Nephron (organoid): ENCODE measurements around the gene METTL8.
A peak's percentile ranks its signal among the peaks of the same experiment; 100 is the strongest.

Experiments used
- H3K27ac Mint-ChIP-seq, 3 experiments: 2 replicates each; pipeline ENCODE4 v1.8.0; 2020; ENCODE audit warnings: mixed read lengths in 3 of 3, mild to moderate bottlenecking in 2 of 3, moderate library complexity in 1 of 3
- H3K27me3 Mint-ChIP-seq: 2 replicates; pipeline ENCODE4 v1.8.0; 2021; ENCODE audit warnings: low read depth, mild to moderate bottlenecking, moderate library complexity, mixed read lengths
- H3K36me3 Mint-ChIP-seq: 2 replicates; pipeline ENCODE4 v1.8.0; 2020; ENCODE audit warnings: low read depth, mixed read lengths
- H3K4me1 Mint-ChIP-seq: 2 replicates; pipeline ENCODE4 v1.8.0; 2020; ENCODE audit warnings: mixed read lengths
- H3K4me3 Mint-ChIP-seq, 3 experiments: 2 replicates each; pipeline ENCODE4 v1.8.0; 2020; ENCODE audit warnings: mild to moderate bottlenecking in 3 of 3, mixed read lengths in 3 of 3, moderate library complexity in 2 of 3
- H3K9me3 Mint-ChIP-seq: 2 replicates; pipeline ENCODE4 v1.8.0; 2020; ENCODE audit warnings: mixed read lengths
- TF ChIP-seq, protein P1 (sequence below), 3 experiments: fragments of 200-600 bp; sonication (generic); IDR thresholded peaks; one replicate each; pipeline ENCODE4 v1.5.0; 2021; ENCODE audit warnings: antibody characterized with exemption in 3 of 3; ENCODE audit not compliant: unreplicated experiment in 3 of 3

METTL8 gene

DNA sequence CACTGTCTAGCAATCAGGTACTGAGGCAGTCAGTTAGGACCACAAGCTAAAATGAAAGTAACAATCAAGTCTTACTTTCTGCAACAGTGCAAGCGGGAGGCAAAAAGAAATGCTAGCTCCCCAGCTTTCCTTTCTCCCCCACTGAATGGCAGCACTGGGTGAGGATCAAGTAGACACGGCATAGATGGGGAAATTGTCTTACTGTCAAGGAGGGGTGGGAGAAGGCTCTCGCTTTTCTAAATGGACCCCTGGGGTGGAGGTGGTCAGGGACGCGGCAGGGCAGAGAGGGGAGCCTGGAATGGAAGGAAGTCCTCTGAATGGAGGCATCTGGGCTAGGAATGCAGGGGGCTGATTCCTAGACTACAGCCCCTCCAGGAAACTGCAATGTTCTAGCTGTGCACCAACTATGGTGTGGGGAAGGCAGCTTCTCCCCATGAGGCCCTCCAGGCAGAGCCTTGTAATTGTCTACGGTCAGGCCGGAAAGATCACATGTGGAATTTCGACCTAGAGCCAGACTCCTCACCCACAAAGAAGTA lies 24.3 kb downstream of the METTL8 start:
- no peaks in the 10 kb centered on the region for H3K36me3 Mint-ChIP-seq
- H3K4me1 Mint-ChIP-seq: peaks cover 9% of the 10 kb centered on the region
- no peaks in the 10 kb centered on the region for H3K9me3 Mint-ChIP-seq
- H3K4me3 Mint-ChIP-seq: peak overlapping the region; percentile 46 to 63 (median 59)
- TF ChIP-seq, protein P1, sequence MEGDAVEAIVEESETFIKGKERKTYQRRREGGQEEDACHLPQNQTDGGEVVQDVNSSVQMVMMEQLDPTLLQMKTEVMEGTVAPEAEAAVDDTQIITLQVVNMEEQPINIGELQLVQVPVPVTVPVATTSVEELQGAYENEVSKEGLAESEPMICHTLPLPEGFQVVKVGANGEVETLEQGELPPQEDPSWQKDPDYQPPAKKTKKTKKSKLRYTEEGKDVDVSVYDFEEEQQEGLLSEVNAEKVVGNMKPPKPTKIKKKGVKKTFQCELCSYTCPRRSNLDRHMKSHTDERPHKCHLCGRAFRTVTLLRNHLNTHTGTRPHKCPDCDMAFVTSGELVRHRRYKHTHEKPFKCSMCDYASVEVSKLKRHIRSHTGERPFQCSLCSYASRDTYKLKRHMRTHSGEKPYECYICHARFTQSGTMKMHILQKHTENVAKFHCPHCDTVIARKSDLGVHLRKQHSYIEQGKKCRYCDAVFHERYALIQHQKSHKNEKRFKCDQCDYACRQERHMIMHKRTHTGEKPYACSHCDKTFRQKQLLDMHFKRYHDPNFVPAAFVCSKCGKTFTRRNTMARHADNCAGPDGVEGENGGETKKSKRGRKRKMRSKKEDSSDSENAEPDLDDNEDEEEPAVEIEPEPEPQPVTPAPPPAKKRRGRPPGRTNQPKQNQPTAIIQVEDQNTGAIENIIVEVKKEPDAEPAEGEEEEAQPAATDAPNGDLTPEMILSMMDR (IDR thresholded peaks at IDR 0.05; ENCODE audit: unreplicated experiment in 3 of 3): no peak
- H3K27ac Mint-ChIP-seq: peak overlapping the region in 2 of 3 experiments; percentile 48 to 62
- H3K27me3 Mint-ChIP-seq: no peaks in the 10 kb centered on the region

DNA sequence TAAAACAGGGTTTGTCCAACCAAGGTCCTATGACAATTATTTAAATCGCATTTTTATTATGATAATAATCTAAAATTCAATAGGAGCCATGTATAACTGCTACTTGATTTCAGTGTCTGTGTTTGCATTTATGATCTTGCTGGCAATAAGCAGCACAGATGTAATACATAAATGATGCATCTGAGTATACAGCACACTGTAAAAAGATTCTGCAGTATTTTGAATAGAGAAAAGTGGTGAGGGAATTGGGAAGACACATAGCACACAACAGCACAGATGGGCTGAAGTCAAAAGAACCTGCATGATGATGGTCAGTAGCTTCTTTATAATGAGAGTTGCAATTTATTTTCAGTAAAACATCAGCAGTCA lies 26.1 kb downstream of the METTL8 start:
- Mint-ChIP-seq H3K4me3 (no peak overlapping the region), H3K9me3 (no peaks in the 10 kb centered on the region)

DNA sequence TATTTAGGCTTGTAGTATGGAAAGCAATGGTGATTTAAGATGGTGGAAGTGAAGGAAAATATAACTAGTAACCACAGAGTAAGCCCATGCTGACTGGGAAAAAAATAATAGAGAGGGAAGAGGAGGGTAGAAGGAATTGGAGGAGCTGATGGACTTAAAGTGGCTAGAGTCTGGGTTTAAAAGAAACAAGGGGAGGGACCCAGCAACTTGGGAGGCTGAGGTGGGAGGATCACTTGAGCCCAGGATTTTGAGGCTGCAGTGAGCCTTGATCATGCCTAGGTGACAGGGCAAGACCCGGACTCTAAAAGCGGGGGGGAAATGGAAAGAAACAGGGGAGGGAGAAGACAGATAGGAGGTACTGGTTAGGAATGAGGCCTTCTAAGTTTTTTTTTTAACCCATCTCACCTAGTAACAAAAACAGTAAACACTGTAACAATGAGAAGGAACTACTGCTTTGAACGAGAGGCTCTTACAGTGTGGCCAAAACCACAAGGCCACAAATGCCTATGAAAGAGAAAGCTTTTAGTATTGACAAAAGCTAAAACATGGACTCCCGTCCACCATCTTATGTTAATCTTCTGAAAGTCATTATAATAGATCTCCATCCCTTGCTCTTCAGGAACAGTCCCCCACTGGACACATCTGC lies 26.6 kb downstream of the METTL8 start:
- peaks cover 9% of the 10 kb centered on the region for H3K4me1 Mint-ChIP-seq
- peaks cover 4% of the 10 kb centered on the region for H3K36me3 Mint-ChIP-seq
- no peaks in the 10 kb centered on the region for H3K27me3 Mint-ChIP-seq
- peaks cover 1% of the 10 kb centered on the region for H3K9me3 Mint-ChIP-seq
- H3K4me3 Mint-ChIP-seq: no peak overlapping the region
- H3K27ac Mint-ChIP-seq: no peak overlapping the region
- TF ChIP-seq, protein P1 (IDR thresholded peaks at IDR 0.05; ENCODE audit: unreplicated experiment in 3 of 3): no peak

More for the DNA sequence above, 26.1 kb downstream of the METTL8 start:
- H3K27me3 Mint-ChIP-seq: no peaks in the 10 kb centered on the region
- peaks cover 9% of the 10 kb centered on the region for H3K4me1 Mint-ChIP-seq
- TF ChIP-seq, protein P1 (IDR thresholded peaks at IDR 0.05; ENCODE audit: unreplicated experiment in 3 of 3): no peak
- H3K36me3 Mint-ChIP-seq: peaks cover 3% of the 10 kb centered on the region
- no peak overlapping the region for H3K27ac Mint-ChIP-seq

GRCh38 chr2:171406044-171406443 lies 27.7 kb downstream of the METTL8 start:
- Mint-ChIP-seq H3K27ac (no peak overlapping the region), H3K4me1 (peaks cover 9% of the 10 kb centered on the region), H3K4me3 (no peak overlapping the region), H3K9me3 (peaks cover 10% of the 10 kb centered on the region), H3K36me3 (peaks cover 12% of the 10 kb centered on the region), H3K27me3 (no peaks in the 10 kb centered on the region)
- TF ChIP-seq, protein P1 (IDR thresholded peaks at IDR 0.05; ENCODE audit: unreplicated experiment in 3 of 3): no peak

- Mint-ChIP-seq H3K27ac (no peak overlapping the region), H3K27me3 (no peaks in the 10 kb centered on the region), H3K9me3 (peaks cover 12% of the 10 kb centered on the region), H3K4me1 (peaks cover 8% of the 10 kb centered on the region), H3K36me3 (peaks cover 12% of the 10 kb centered on the region), H3K4me3 (no peak overlapping the region)
- TF ChIP-seq, protein P1 (IDR thresholded peaks at IDR 0.05; ENCODE audit: unreplicated experiment in 3 of 3): no peak
Observed at GRCh38 chr2:171405546-171405945, 28.2 kb downstream of the METTL8 start.

DNA sequence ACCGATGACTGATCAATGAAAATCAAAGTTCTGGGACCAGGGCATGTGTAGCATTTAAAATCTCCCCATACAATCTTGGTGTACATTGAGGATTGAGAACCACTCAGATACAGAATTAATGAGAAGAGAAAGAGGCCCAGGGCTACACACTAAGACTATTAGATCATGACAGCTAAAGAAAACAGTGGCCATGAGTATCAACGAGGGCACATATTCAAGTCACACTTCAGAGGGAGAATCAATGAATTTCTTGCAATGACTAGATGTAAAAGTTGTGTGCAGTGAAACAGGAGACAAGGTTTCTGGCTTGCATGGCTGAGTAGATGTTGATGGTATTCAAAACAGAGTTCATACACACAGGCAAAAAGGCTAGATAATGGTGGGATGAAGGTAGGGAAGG lies 29.1 kb downstream of the METTL8 start:
- no peak overlapping the region for H3K4me3 Mint-ChIP-seq

More for the DNA sequence above, 29.1 kb downstream of the METTL8 start:
- Mint-ChIP-seq H3K9me3 (peaks cover 15% of the 10 kb centered on the region), H3K36me3 (peaks cover 12% of the 10 kb centered on the region), H3K27me3 (no peaks in the 10 kb centered on the region), H3K27ac (no peak overlapping the region), H3K4me1 (peaks cover 4% of the 10 kb centered on the region)
- TF ChIP-seq, protein P1 (IDR thresholded peaks at IDR 0.05; ENCODE audit: unreplicated experiment in 3 of 3): no peak
